GM18861 (cell line): ENCODE data around the gene EPO.
"Not testable (repeated sequence)": the region's sequence is repeated elsewhere in the genome, so short reads cannot be mapped to it uniquely, and the experiment has no call there.

ENCODE experiments used
- ATAC-seq: cut with Tn5 transposase; IDR thresholded peaks from one replicate; pipeline ENCODE4 v1.9.1; 2021; ENCODE audit not compliant: unreplicated experiment

EPO gene

GRCh38 chr7:100701089-100701488, 19.2 kb upstream of the EPO start:
- ATAC-seq = not testable (repeated sequence)

- ATAC-seq = peak; percentile 61
Observed at GRCh38 chr7:100705320-100705752, 14.9 kb upstream of the EPO start.

- ATAC-seq = peak; percentile 72
Observed at GRCh38 chr7:100705753-100706671, 14.3 kb upstream of the EPO start, which contains the start of gene POP7. Gene POP7, plus strand, starts transcription at chr7:100706121. Its CDS starts 710 bp downstream, at chr7:100706831.

- ATAC-seq = no peak
Observed at GRCh38 chr7:100706672-100707311, 13.5 kb upstream of the EPO start.

- no peak for ATAC-seq
Observed at GRCh38 chr7:100708395-100708794, 11.9 kb upstream of the EPO start.

- no peak for ATAC-seq
Observed at GRCh38 chr7:100710452-100710851, 9.8 kb upstream of the EPO start.

- ATAC-seq = no peak
Observed at GRCh38 chr7:100711369-100711768, 8.9 kb upstream of the EPO start.

- no peak for ATAC-seq
Observed at GRCh38 chr7:100714725-100715124, 5.5 kb upstream of the EPO start.

- not testable (repeated sequence) for ATAC-seq
Observed at GRCh38 chr7:100717073-100717472, 3.2 kb upstream of the EPO start.

GRCh38 chr7:100719523-100720278, 567 bp upstream of the EPO start:
- ATAC-seq = no peak

GRCh38 chr7:100720671-100721504, 620 bp downstream of the EPO start:
- no peak for ATAC-seq

- no peak for ATAC-seq
Observed at GRCh38 chr7:100721505-100721812, 1.2 kb downstream of the EPO start.

GRCh38 chr7:100722480-100723212, 2.4 kb downstream of the EPO start:
- no peak for ATAC-seq

- no peak for ATAC-seq
Observed at GRCh38 chr7:100723732-100724275, 3.5 kb downstream of the EPO start.

- ATAC-seq = not testable (repeated sequence)
Observed at GRCh38 chr7:100724364-100724763, 4.1 kb downstream of the EPO start.

GRCh38 chr7:100726996-100727761, 6.9 kb downstream of the EPO start:
- no peak for ATAC-seq

GRCh38 chr7:100728196-100728595, 7.9 kb downstream of the EPO start:
- no peak for ATAC-seq

- no peak for ATAC-seq
Observed at GRCh38 chr7:100730136-100730800, 10.0 kb downstream of the EPO start.
